OCI-LY1 (cell line): Measurements from ENCODE around the gene KLK14.

Source experiments
- H2AFZ ChIP-seq: fragments of 200-600 bp; sonication (generic), shearing (Covaris generic); 2 replicates; pipeline ENCODE4 v1.6.0; 2014; ENCODE audit warnings: antibody characterized with exemption, mild to moderate bottlenecking, low read length
- H3F3A ChIP-seq: fragments of 200-600 bp; sonication (generic), shearing (Covaris generic); 2 replicates; pipeline ENCODE4 v1.6.0; 2014; ENCODE audit warnings: mild to moderate bottlenecking, antibody characterized with exemption, low read length, moderate library complexity; ENCODE audit not compliant: insufficient read depth
- H3K27ac ChIP-seq: fragments of 200-600 bp; sonication (generic); 2 replicates; pipeline ENCODE4 v1.5.1; 2014; ENCODE audit warnings: low read length, mixed run types, mild to moderate bottlenecking, low read depth; ENCODE audit not compliant: poor library complexity, severe bottlenecking
- H3K27me3 ChIP-seq: fragments of 200-600 bp; sonication (generic); 2 replicates; pipeline ENCODE4 v1.6.0; 2014; ENCODE audit warnings: antibody characterized with exemption, mild to moderate bottlenecking, low read length, moderate library complexity; ENCODE audit not compliant: insufficient read depth
- H3K36me3 ChIP-seq: fragments of 200-600 bp; sonication (generic); 2 replicates; pipeline ENCODE4 v1.6.1; 2014; ENCODE audit warnings: mild to moderate bottlenecking, antibody characterized with exemption, low read length, moderate library complexity, mixed read lengths; ENCODE audit not compliant: insufficient read depth
- H3K4me1 ChIP-seq: fragments of 200-600 bp; sonication (generic); 2 replicates; pipeline ENCODE4 v1.5.1; 2014; ENCODE audit warnings: mild to moderate bottlenecking, low read length, moderate library complexity; ENCODE audit not compliant: insufficient read depth, severe bottlenecking
- H3K4me2 ChIP-seq: fragments of 200-600 bp; sonication (generic), shearing (Covaris generic); 2 replicates; pipeline ENCODE4 v1.6.1; 2014; ENCODE audit warnings: low read length
- H3K4me3 ChIP-seq: fragments of 200-600 bp; sonication (generic); 2 replicates; pipeline ENCODE4 v1.5.1; 2014; ENCODE audit warnings: low read length, low read depth, mild to moderate bottlenecking, mixed read lengths; ENCODE audit not compliant: poor library complexity, severe bottlenecking
- H3K79me2 ChIP-seq: fragments of 200-600 bp; shearing (Covaris generic); 2 replicates; pipeline ENCODE4 v1.6.1; 2016; ENCODE audit warnings: mixed run types, low read length, mixed read lengths; ENCODE audit not compliant: insufficient read depth
- H3K9ac ChIP-seq: fragments of 200-600 bp; sonication (generic), shearing (Covaris generic); 2 replicates; pipeline ENCODE4 v1.6.1; 2014; ENCODE audit warnings: mild to moderate bottlenecking, low read length, mixed read lengths
- H3K9me2 ChIP-seq: fragments of 200-600 bp; sonication (generic), shearing (Covaris generic); 2 replicates; pipeline ENCODE4 v1.6.1; 2014; ENCODE audit warnings: low read depth, mild to moderate bottlenecking, low read length, mixed read lengths
- H3K9me3 ChIP-seq: fragments of 200-600 bp; shearing (Covaris generic); 2 replicates; pipeline ENCODE4 v1.6.1; 2014; ENCODE audit warnings: low read length, mixed read lengths
- H4K20me1 ChIP-seq: fragments of 200-600 bp; sonication (generic), shearing (Covaris generic); 2 replicates; pipeline ENCODE4 v1.6.0; 2016; ENCODE audit warnings: mild to moderate bottlenecking, low read length; ENCODE audit not compliant: insufficient read depth
- CTCF ChIP-seq: fragments of 200-600 bp; sonication (generic), shearing (Covaris generic); IDR thresholded peaks from 2 replicates; pipeline ENCODE4 v1.5.1; 2017; ENCODE audit warnings: mild to moderate bottlenecking, antibody characterized with exemption, low read length, moderate library complexity, mixed read lengths
- EZH2 ChIP-seq: fragments of 200-600 bp; sonication (generic), shearing (Covaris generic); IDR thresholded peaks from 2 replicates; pipeline ENCODE4 v1.8.0; 2017; ENCODE audit warnings: borderline replicate concordance, mixed run types, mild to moderate bottlenecking, antibody characterized with exemption, low read length, moderate library complexity, mixed read lengths

KLK14 gene

GRCh38 chr19:51123802-51124201, 41.1 kb upstream of the KLK14 start:
- TF ChIP-seq EZH2 (no peak), CTCF (no peak)
- Histone ChIP-seq H3K9ac (no peak overlapping the region), H3K4me2 (no peak overlapping the region), H3K9me2 (no peaks in the 10 kb centered on the region), H2AFZ (no peak overlapping the region), H3K4me3 (no peak overlapping the region), H3K27ac (no peak overlapping the region), H3K9me3 (no peaks in the 10 kb centered on the region), H3K79me2 (no peaks in the 10 kb centered on the region), H3F3A (no peaks in the 10 kb centered on the region), H4K20me1 (no peaks in the 10 kb centered on the region), H3K36me3 (no peaks in the 10 kb centered on the region), H3K27me3 (no peaks in the 10 kb centered on the region; the same call in 1 of the 2 replicates), H3K4me1 (no peaks in the 10 kb centered on the region)

GRCh38 chr19:51123381-51123800, 40.7 kb upstream of the KLK14 start:
- Histone ChIP-seq H3K9me3 (no peaks in the 10 kb centered on the region), H3K4me1 (no peaks in the 10 kb centered on the region), H3K9ac (no peak overlapping the region), H3K27ac (no peak overlapping the region), H3F3A (no peaks in the 10 kb centered on the region), H3K79me2 (no peaks in the 10 kb centered on the region), H3K36me3 (no peaks in the 10 kb centered on the region), H2AFZ (no peak overlapping the region), H3K27me3 (no peaks in the 10 kb centered on the region; the same call in 1 of the 2 replicates), H3K9me2 (no peaks in the 10 kb centered on the region), H3K4me2 (no peak overlapping the region), H3K4me3 (no peak overlapping the region), H4K20me1 (no peaks in the 10 kb centered on the region)
- no peak for TF ChIP-seq CTCF
- no peak for TF ChIP-seq EZH2

- H3K4me3 ChIP-seq, result no peak overlapping the region
- H3K9me3 ChIP-seq, result no peaks in the 10 kb centered on the region
- no peak overlapping the region for H3K4me2 ChIP-seq
- no peak for TF ChIP-seq CTCF
- no peak for TF ChIP-seq EZH2
- H3K36me3 ChIP-seq, result no peaks in the 10 kb centered on the region
- H3K27me3 ChIP-seq, result no peaks in the 10 kb centered on the region; the same call in 1 of the 2 replicates
- H3F3A ChIP-seq, result no peaks in the 10 kb centered on the region
- no peak overlapping the region for H3K9ac ChIP-seq
- no peak overlapping the region for H2AFZ ChIP-seq
- no peak overlapping the region for H3K27ac ChIP-seq
- H3K9me2 ChIP-seq, result no peaks in the 10 kb centered on the region
- H4K20me1 ChIP-seq, result no peaks in the 10 kb centered on the region
- no peaks in the 10 kb centered on the region for H3K4me1 ChIP-seq
- no peaks in the 10 kb centered on the region for H3K79me2 ChIP-seq
Observed at GRCh38 chr19:51122112-51122981, 39.7 kb upstream of the KLK14 start.
